ENCODE results near the gene STAP2.

STAP2 gene

DNA sequence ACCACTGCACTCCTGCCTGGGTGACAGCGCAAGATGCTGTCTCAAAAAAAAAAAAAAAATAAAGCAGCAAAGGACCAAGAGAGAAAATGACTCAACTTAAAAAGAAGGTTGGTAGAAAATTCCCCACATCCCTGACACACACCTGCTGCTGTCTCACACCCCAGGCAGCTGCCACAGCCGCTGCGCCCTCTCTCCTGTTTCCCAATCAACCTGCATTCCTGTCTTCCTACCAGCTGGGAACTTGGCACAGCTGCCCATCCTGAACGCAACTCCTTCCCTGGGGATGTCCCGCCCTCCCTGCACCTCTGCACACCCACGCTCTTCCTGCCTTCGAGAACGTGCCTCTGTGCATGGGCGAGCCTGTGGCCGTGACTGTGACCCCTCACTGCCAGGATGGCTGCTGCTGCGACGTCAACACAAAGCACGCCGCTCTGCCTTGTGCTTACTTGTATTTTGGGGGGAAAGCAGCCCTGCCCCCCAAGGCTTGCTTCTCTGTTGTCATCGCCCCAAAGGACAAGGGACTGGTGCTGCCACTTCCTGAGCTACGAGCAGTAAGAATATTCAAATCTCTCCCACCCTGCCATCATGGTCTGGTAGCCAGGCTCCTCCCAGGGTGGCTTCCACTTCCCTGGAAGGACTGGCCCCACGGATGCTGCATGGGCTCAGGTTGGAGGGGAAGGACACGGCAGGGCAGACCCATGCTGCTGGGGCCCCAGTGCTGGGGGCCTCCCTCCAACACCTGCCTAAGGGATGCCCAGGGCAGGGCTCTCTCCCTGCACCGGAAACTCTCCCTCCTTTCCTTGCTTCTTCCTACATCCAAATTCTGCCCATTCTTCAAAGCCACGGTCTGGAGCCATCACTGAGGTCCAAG is 41.0 kb upstream of the STAP2 start:
- peak overlapping the region; percentile 54 for H3K4me3 ChIP-seq (replicated peaks; ENCODE audit: low read depth, low read length)
- TF ChIP-seq, protein P1, sequence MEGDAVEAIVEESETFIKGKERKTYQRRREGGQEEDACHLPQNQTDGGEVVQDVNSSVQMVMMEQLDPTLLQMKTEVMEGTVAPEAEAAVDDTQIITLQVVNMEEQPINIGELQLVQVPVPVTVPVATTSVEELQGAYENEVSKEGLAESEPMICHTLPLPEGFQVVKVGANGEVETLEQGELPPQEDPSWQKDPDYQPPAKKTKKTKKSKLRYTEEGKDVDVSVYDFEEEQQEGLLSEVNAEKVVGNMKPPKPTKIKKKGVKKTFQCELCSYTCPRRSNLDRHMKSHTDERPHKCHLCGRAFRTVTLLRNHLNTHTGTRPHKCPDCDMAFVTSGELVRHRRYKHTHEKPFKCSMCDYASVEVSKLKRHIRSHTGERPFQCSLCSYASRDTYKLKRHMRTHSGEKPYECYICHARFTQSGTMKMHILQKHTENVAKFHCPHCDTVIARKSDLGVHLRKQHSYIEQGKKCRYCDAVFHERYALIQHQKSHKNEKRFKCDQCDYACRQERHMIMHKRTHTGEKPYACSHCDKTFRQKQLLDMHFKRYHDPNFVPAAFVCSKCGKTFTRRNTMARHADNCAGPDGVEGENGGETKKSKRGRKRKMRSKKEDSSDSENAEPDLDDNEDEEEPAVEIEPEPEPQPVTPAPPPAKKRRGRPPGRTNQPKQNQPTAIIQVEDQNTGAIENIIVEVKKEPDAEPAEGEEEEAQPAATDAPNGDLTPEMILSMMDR (IDR thresholded peaks at IDR 0.05; ENCODE audit: insufficient read depth, low read length, poor library complexity, severe bottlenecking): no peak
- H3K36me3 ChIP-seq (ENCODE audit: control insufficient read depth, insufficient read depth, low read length): peaks cover 11% of the 10 kb centered on the region
- DNase-seq (ENCODE audit: extremely low read depth, insufficient read length): peak; percentile 77
- no peaks in the 10 kb centered on the region for H3K27me3 ChIP-seq (replicated peaks; ENCODE audit: control insufficient read depth, insufficient read depth, low read length)

DNA sequence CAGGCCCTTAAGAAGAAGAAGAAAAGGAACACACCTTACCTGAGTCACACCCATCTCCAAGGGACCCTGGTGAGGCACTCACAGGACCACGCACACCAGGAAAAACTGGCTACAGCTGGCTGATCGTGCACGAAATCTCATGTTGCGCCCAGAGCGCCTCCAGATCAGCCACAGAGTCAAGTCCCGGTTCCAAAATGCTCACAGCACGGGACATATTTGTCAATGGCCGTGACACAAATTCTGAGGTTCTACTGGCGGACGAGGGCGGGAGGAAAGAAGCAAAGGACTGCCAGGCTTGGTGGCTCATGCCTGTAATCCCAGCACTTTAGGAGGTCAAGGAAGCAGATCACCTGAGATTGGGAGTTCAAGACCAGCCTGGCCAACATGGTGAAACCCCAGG is 40.3 kb upstream of the STAP2 start:
- H3K36me3 ChIP-seq (ENCODE audit: control insufficient read depth, insufficient read depth, low read length): peaks cover 6% of the 10 kb centered on the region
- peak overlapping the region; percentile 54; the same call in 1 of the 2 replicates for H3K4me3 ChIP-seq (replicated peaks; ENCODE audit: low read depth, low read length)
- TF ChIP-seq, protein P1 (IDR thresholded peaks at IDR 0.05; ENCODE audit: insufficient read depth, low read length, poor library complexity, severe bottlenecking): no peak
- no peak for DNase-seq (ENCODE audit: extremely low read depth, insufficient read length)
- H3K27me3 ChIP-seq (replicated peaks; ENCODE audit: control insufficient read depth, insufficient read depth, low read length): no peaks in the 10 kb centered on the region

DNA sequence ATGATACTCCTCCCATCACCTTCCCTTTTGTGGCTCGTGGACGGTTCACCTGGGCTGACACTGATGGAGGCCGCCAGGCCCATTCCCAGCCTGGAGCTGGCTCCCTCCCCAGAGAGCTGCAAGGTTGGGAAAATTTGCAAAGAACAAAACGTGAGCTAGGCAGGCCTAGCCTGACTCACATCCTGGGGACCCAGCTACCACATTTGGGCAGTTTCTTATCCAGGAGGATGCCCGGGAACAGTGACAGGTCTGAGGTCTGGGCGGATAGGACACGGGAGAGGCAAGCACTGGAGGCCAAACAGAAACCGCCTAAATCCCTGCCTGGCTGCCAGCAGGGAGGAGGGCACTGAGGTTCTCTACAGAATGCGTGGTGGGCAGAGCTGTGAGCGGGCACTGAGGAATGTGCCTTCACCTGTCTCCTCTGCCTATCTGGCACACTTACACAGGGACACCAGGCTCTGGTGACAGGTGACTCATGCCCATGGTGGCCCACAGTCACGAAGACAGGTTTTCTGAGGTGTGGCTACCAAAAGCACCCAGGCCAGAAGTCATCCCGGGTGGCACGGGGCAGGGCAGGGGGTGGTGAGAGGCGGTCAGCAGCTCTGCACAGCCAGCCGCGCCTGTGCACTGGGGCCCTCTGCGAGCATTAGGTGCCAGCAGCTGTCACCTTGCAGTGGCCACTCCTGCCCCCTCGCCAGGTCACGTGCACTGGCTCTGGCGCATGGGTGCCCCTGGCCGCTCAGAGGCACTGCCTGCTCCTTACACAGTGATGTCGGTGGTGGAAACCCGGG is 38.6 kb upstream of the STAP2 start:
- H3K4me3 ChIP-seq (replicated peaks; ENCODE audit: low read depth, low read length): no peak overlapping the region

DNA sequence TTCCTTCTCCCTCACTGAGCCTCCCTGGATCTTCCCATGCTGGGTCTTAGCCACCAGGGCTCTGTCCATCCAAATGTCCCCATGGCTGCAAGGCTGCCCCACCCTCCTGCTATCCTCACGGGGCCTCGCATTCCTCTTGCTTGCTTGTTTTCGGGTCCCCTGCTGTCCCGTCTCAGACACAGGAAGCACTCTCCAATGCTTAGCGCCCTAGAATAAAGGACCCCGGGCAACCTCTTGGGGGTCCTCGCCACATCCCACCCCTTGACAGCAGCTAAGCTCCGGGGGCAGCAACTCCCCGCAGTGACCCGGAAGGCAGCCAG is 38.0 kb upstream of the STAP2 start:
- TF ChIP-seq, protein P1 (IDR thresholded peaks at IDR 0.05; ENCODE audit: insufficient read depth, low read length, poor library complexity, severe bottlenecking): no peak
- peak overlapping the region; percentile 41; the same call in 1 of the 2 replicates for H3K4me3 ChIP-seq (replicated peaks; ENCODE audit: low read depth, low read length)

More for the DNA sequence above, 38.6 kb upstream of the STAP2 start:
- Histone ChIP-seq H3K36me3 (ENCODE audit: control insufficient read depth, insufficient read depth, low read length) (peaks cover 4% of the 10 kb centered on the region), H3K27me3 (replicated peaks; ENCODE audit: control insufficient read depth, insufficient read depth, low read length) (no peaks in the 10 kb centered on the region)
- no peak for DNase-seq (ENCODE audit: extremely low read depth, insufficient read length)
- TF ChIP-seq, protein P1 (IDR thresholded peaks at IDR 0.05; ENCODE audit: insufficient read depth, low read length, poor library complexity, severe bottlenecking): no peak

DNA sequence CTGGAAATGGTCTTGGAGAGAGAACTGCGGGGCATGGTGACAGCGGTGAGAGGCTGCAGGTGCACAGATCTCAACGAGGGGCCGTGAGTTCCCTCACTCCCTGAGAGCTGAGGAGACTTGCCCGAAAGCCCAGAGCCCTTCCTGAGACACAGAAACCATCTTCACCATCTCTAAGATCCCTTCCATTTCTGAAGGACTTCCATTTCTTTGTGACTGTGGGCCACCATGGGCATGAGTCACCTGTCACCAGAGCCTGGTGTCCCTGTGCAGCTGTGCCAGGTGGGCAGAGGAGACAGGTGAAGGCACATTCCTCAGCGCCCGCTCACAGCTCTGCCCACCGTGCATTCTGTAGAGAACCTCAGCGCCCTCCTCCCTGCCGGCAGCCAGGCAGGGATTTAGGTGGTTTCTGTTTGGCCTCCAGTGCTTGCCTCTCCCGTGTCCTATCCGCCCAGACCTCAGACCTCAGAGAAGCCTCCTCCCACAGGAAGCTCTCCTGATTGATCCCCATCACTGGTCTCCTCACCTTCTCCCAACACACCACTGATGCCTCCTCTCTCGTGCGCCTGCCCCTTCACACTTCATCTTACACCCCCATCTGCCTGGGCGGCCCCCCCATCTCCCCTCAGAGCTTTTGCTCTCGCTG is 37.5 kb upstream of the STAP2 start:
- DNase-seq (ENCODE audit: extremely low read depth, insufficient read length): no peak
- TF ChIP-seq, protein P1 (IDR thresholded peaks at IDR 0.05; ENCODE audit: insufficient read depth, low read length, poor library complexity, severe bottlenecking): no peak
- Histone ChIP-seq H3K4me3 (replicated peaks; ENCODE audit: low read depth, low read length) (peak overlapping the region; percentile 41), H3K27me3 (replicated peaks; ENCODE audit: control insufficient read depth, insufficient read depth, low read length) (no peaks in the 10 kb centered on the region), H3K36me3 (ENCODE audit: control insufficient read depth, insufficient read depth, low read length) (peaks cover 6% of the 10 kb centered on the region)

More for the DNA sequence above, 38.0 kb upstream of the STAP2 start:
- DNase-seq (ENCODE audit: extremely low read depth, insufficient read length): no peak
- Histone ChIP-seq H3K27me3 (replicated peaks; ENCODE audit: control insufficient read depth, insufficient read depth, low read length) (no peaks in the 10 kb centered on the region), H3K36me3 (ENCODE audit: control insufficient read depth, insufficient read depth, low read length) (peaks cover 4% of the 10 kb centered on the region)

Data from GM06990 (cell line).